GM12878 (cell line): Measurements from ENCODE around the gene RMP24.
A peak's percentile ranks its signal among the peaks of the same experiment; 100 is the strongest.

Experiments
- ATF3 ChIP-seq: IDR thresholded peaks from 2 replicates; pipeline ENCODE4 v1.6.1; 2011; ENCODE audit warnings: low read depth, mild to moderate bottlenecking, low read length, moderate library complexity, borderline replicate concordance; ENCODE audit errors: extremely low read depth
- BCLAF1 ChIP-seq: fragments of 450-650 bp; IDR thresholded peaks from 2 replicates; pipeline ENCODE4 v1.6.1; 2017; ENCODE audit warnings: antibody characterized with exemption, mild to moderate bottlenecking, moderate library complexity
- BHLHE40 ChIP-seq, 2 experiments: fragments of 450-650 bp in 1 of 2; IDR thresholded peaks; 2 replicates each; pipeline ENCODE4 v1.6.1; 2011 to 2017; ENCODE audit warnings: low read depth in 2 of 2, borderline replicate concordance in 1 of 2, improper control_type of control experiment in 1 of 2, low read length in 1 of 2, mild to moderate bottlenecking in 1 of 2
- CHD4 ChIP-seq: fragments of 200-600 bp; sonication (generic); IDR thresholded peaks from 2 replicates; pipeline ENCODE4 v1.6.1; 2016; ENCODE audit warnings: mild to moderate bottlenecking
- EED ChIP-seq: sonication (generic); IDR thresholded peaks from 2 replicates; pipeline ENCODE4 v1.6.1; 2016; ENCODE audit warnings: antibody characterized with exemption, low read depth
- ETV6 ChIP-seq, 2 experiments: fragments of 450-650 bp in 1 of 2; IDR thresholded peaks in 1 of 2; conservative IDR thresholded peaks in 1 of 2; 2 replicates each; pipeline ENCODE4 v1.6.1; 2014; ENCODE audit warnings: antibody characterized with exemption in 1 of 2, borderline replicate concordance in 1 of 2, low read depth in 1 of 2, mild to moderate bottlenecking in 1 of 2, moderate library complexity in 1 of 2
- FOXM1 ChIP-seq: IDR thresholded peaks from 2 replicates; pipeline ENCODE4 v1.6.1; 2012; ENCODE audit warnings: low read depth, mild to moderate bottlenecking, inconsistent platforms, low read length, moderate library complexity
- HDGF ChIP-seq: fragments of 450-650 bp; IDR thresholded peaks from 2 replicates; pipeline ENCODE4 v1.6.1; 2016; ENCODE audit warnings: antibody characterized with exemption
- IRF5 ChIP-seq: fragments of 450-650 bp; IDR thresholded peaks from 2 replicates; pipeline ENCODE4 v1.6.1; 2017; ENCODE audit warnings: borderline replicate concordance
- KLF5 ChIP-seq: fragments of 450-650 bp; IDR thresholded peaks from 2 replicates; pipeline ENCODE4 v1.6.1; 2014; ENCODE audit warnings: mild to moderate bottlenecking; ENCODE audit not compliant: partially characterized antibody
- LARP7 ChIP-seq: fragments of 450-650 bp; IDR thresholded peaks from 2 replicates; pipeline ENCODE4 v1.6.1; 2017; ENCODE audit warnings: mild to moderate bottlenecking
- MLLT1 ChIP-seq: fragments of 450-650 bp; IDR thresholded peaks from 2 replicates; pipeline ENCODE4 v1.6.1; 2016; ENCODE audit warnings: mild to moderate bottlenecking
- NR2C2 ChIP-seq: IDR thresholded peaks from 2 replicates; pipeline ENCODE4 v1.6.1; 2011; ENCODE audit warnings: borderline replicate concordance, low read depth; ENCODE audit not compliant: control insufficient read depth, insufficient read length
- NR2F1 ChIP-seq: fragments of 450-650 bp; conservative IDR thresholded peaks from 2 replicates; pipeline ENCODE4 v1.6.1; 2017; ENCODE audit warnings: mild to moderate bottlenecking
- PBX3 ChIP-seq: IDR thresholded peaks from 2 replicates; pipeline ENCODE4 v1.6.1; 2011; ENCODE audit warnings: mild to moderate bottlenecking, low read depth, low read length, moderate library complexity; ENCODE audit not compliant: insufficient replicate concordance
- RELA ChIP-seq: fragments of 450-650 bp; IDR thresholded peaks from 2 replicates; pipeline ENCODE4 v1.8.0; 2014; ENCODE audit warnings: borderline replicate concordance; ENCODE audit not compliant: partially characterized antibody
- RUNX3 ChIP-seq: IDR thresholded peaks from 2 replicates; pipeline ENCODE4 v1.6.1; 2012; ENCODE audit warnings: low read length, inconsistent platforms
- SMARCA5 ChIP-seq: fragments of 450-650 bp; IDR thresholded peaks from 2 replicates; pipeline ENCODE4 v1.6.1; 2017; ENCODE audit warnings: mild to moderate bottlenecking
- SMC3 ChIP-seq: IDR thresholded peaks from 2 replicates; pipeline ENCODE4 v1.6.1; 2011; ENCODE audit warnings: low read length, improper control_type of control experiment, borderline replicate concordance
- SPI1 ChIP-seq: IDR thresholded peaks from 2 replicates; pipeline ENCODE4 v1.6.1; 2011; ENCODE audit warnings: low read depth, mild to moderate bottlenecking, low read length, moderate library complexity, borderline replicate concordance; ENCODE audit not compliant: insufficient read depth
- SRF ChIP-seq, 2 experiments: IDR thresholded peaks; 2 replicates each; pipeline ENCODE4 v1.6.1; 2011; ENCODE audit warnings: low read depth in 2 of 2, low read length in 2 of 2, mild to moderate bottlenecking in 1 of 2, moderate library complexity in 1 of 2
- WRNIP1 ChIP-seq: IDR thresholded peaks from 2 replicates; pipeline ENCODE4 v1.6.1; 2011; ENCODE audit warnings: low read depth, low read length, improper control_type of control experiment, borderline replicate concordance

Gene RMP24

GRCh38 chr18:35972197-35973000 is at the start of gene RMP24 (continued):
- TF ChIP-seq ATF3 (no peak), MLLT1 (no peak), NR2F1 (peak; percentile 74), NR2C2 (no peak), HDGF (peak; percentile 32; the same call in 1 of the 2 replicates), SMC3 (no peak), CHD4 (no peak), LARP7 (no peak), BHLHE40 (IDR thresholded peaks at IDR 0.05; ENCODE audit: borderline replicate concordance in 1 of 2, low read depth in 2 of 2, low read length in 1 of 2) (peak; percentile 20 to 63; a peak in 3 of 4 replicates), SPI1 (no peak; the same call in 1 of the 2 replicates), PBX3 (peak; percentile 28), SRF (IDR thresholded peaks at IDR 0.05; ENCODE audit: low read depth in 2 of 2, low read length in 2 of 2) (peak; percentile 80 to 90), IRF5 (no peak), RUNX3 (peak; percentile 32; the same call in 1 of the 2 replicates), SMARCA5 (peak; percentile 28; the same call in 1 of the 2 replicates), ETV6 (conservative IDR thresholded peaks at IDR 0.05 in 1 of 2, IDR thresholded peaks at IDR 0.05 in 1 of 2; ENCODE audit: borderline replicate concordance in 1 of 2, low read depth in 1 of 2) (peak in 1 of 2 experiments; percentile 19; a peak in 1 of 4 replicates), RELA (no peak), FOXM1 (no peak), KLF5 (no peak), EED (0 out of 2 replicates have a peak, but pooled peaks have one; percentile 54), WRNIP1 (peak; percentile 87; the same call in 1 of the 2 replicates), BCLAF1 (no peak)
